ENCODE data around the gene ELF4.

The ELF4 gene

DNA sequence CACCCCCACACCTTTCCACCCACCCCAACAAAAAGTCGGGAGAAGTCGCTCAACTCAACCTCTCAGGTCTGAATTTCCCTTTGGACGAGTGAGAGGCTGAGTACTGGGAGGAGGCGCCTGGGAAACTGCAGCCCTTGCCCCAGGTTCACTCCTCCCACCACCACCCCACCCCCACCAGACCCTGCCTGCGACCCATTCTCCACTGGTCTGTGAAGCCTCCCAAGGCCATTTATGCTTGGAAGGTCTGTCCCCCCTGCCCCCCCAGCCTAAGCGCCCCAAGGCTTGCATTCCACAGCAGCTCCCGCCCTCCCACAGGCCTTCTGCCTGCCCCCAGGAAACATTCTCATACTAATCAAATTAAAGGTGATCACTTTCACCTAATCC, 27.2 kb downstream of the ELF4 start:
- no peak for DNase-seq

DNA sequence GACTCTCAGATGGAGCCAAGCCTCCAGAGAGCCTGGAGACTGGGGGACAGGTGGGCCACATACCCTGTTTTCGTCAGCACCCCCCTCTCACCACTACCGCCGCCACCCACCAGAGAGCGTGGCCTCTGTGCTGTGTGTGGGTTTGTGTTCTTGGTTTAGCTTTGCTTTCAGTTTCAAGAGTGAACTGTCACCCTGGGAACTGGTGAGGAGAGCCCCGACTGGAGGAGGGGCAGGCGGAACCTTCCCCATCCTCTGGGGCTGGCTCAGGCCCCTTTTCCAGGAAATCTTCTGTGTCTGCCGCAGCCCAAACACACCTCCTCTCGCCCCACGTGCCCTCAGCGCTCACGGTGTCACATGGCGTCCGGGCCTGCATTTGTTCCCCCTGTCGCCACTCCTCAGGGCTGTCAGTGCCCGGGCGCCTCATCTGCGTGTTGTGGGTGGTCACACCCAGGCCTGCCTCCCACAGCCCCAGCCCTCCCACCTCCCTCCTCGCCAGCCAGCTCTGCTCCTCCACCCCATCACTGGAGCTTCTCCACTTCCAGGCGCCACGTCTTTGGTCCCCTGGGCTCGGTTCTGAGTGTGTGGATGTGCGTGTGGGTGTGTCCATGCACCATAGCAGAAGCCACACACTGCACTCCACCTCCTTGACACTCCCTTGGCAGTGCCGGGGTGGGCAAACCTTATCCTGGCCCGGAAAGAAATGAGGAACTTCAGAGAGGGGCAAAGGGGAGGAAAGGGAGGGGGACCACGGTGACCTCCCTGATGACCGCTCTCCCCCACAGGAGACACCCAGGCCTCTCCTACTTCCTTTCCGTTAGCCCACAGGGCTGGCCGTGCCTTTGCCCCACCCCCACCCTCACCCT, 27.8 kb downstream of the ELF4 start:
- DNase-seq, result peak; percentile 71

DNA sequence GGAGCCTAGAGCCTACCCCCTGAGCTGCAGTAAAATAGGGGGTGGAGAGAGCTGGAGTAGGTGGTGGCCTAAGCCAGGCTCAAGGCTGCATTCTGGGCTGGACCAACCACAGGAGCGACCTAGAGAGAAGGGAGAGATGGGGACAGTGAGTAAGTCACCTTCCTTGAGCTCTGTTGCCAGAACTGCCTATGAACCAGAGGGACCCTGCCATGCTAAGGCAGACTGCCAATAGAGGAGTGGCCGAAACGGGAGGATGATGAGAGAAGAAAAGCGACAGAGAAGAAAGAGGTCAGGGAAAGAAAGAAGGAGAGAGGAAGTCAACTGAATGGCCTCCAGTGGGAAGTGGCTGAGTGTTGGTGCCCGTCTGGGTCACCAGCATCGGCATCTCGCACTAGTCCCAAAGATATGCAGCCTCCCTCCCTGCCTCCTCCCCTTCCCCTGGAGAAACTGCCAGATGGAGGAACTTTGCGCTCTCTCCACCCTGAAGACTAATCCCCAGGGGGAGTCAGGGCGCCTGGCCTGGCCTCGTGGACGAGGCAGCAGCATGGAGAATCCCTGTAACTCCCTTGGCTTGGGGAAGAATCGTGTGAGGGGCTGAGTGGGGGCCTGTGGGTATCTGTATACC, 28.8 kb downstream of the ELF4 start:
- DNase-seq, result no peak

DNA sequence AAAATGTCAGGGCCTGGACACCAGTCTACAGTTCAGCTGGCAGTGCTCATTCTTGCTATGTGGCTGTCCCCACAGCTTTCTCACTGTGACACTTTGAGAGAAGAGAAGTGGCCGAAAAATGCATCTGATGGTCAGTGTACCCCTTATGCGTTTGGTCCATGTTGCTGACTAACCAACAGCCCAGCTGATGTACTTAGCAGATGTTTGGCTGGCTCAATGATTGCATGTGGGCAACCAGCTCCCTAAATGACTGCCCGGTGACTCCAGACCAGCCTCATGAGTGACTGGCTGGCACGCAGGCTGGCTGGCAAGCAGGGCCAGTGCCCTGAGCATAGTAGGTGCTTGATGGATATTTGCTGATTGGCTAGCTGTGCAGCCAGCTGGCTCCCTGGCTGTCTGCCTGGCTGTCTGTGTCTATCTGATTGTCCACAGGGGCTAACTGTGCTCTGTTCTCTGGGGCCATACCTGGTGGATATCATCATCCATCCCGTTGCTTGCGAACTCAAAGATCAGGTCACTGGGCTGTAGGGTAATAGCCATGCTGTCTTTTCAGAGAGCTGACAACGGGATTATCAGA, 29.4 kb downstream of the ELF4 start:
- no peak for DNase-seq

DNA sequence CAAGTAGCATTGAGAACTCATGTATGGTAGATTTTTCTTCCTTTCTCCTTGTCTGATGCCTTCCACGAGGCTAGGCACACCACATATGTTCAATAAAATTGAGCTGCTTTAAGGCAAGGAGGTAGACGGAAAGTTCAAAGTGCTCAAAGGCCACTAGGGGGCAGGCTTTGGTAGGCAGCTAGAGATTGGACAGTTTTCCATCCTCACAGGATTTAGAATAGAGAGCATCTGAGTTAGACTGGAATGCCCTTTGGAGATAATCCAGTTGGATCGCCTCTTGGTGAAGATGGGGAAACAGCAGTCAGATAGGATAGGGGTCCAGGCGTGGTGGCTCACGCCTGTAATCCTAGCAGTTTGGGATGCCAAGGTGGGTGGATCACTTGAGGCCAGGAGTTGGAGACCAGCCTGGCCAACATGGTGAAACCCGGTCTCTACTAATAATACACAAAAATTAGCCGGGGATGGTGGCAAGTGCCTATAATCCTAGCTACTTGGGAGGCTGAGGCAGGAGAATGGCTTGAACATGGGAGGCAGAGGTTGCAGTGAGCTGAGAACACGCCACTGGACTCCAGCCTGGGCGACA, 30.4 kb downstream of the ELF4 start:
- peak; percentile 74 for DNase-seq

DNA sequence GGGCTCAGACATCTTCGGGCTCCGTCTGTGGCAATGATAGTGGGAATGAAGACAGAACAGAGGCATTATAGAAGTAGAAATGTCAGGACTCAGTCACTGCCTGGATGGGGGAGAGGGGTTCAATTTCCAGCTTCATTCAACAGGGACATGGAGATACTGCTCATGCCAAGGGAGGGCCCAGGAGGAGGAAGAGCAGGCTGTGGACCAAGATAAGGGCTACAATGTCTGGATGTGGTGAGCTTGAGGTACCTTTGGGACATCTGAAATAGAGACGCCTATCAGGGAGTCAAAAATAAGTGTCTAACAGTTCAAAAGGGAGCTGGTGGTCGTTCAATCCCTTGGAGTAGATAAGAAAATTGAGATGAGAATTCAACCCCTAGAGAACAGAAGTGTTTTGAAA, 34.5 kb downstream of the ELF4 start:
- no peak for DNase-seq

DNA sequence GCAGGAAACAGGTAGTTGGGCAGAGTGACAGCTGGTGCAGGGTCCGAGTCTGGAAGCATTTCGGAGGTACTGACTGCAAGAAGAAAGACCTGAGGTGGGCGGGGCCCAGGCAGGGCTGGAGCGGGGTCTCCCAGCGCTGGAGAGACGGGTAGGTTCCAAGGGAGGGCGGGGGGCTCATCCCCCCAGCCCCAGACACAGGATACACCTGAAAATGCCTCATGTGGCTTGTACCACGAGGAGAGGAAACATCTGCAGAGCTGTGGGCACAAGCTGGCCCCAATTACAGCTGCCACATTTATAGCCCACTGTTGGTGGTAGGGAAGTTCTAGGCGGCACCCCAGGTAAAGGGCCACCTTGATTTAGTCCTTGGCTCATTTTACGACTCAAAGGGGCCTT, 38.0 kb downstream of the ELF4 start:
- no peak for DNase-seq

DNA sequence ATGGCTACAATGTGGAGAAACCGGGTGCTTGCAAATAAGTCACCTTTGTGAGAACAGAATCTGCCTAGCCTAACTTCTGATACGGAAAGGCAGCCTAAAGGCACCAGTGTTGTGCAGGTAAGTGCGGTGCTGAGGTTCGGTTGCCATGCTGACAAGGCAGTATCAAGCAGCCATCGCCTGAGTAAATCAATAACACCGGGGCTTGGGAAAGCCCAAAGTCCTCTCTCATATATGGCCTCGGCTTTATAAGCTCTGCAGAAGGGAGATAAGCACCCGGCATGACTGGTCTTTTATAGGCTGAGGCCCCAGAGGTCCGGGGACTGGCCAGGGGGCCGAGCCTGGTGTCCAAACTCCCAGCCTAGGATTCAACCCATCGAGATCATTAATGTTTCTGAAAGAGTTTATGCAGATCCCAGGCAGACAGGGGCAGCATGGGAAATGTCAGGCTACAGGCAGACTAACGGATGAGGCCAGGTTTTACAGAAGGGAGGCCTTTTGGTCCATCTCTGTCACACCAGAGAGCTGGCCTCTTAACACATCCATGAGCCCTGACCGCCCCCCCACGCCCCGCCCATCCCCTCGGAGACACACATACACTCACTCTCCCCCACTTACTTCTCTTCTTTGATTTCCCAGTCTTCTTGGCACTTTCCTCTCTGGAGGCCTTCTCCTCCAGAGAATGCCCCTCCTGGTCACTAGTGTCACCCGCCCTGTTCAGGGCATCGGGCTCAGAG, 38.5 kb downstream of the ELF4 start:
- no peak for DNase-seq

DNA sequence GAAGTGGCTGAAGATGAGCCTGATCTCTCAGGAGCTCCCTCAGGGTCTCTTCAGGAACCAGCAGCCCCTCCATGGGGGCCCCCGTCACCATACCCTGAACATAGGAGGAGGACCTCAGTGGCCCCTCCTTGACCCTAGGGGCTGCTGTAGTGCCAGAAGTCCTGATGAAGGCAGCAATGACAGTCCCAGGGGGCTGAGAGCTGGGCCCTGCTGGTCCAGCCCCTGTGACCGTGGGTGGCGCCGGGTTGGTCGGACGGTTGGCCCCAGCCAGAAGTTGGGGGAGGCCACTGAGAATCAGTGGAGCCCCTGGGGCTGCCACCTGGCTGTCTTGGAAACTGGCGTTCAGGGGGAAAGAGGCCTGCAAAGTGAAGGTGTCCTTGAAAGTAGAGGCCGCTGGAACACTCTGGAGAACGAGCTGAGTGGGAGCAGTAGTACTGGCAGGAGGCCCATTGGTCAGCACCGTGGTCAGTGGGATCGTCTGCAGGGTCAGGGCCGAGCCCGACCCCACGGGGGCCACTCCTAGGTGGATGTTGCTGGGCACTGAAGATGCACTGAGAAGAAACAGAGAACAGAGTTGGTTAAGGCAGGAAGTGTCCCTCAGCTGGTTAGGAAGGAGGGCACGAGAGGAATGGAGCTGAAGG, 43.2 kb downstream of the ELF4 start:
- DNase-seq, result no peak

DNA sequence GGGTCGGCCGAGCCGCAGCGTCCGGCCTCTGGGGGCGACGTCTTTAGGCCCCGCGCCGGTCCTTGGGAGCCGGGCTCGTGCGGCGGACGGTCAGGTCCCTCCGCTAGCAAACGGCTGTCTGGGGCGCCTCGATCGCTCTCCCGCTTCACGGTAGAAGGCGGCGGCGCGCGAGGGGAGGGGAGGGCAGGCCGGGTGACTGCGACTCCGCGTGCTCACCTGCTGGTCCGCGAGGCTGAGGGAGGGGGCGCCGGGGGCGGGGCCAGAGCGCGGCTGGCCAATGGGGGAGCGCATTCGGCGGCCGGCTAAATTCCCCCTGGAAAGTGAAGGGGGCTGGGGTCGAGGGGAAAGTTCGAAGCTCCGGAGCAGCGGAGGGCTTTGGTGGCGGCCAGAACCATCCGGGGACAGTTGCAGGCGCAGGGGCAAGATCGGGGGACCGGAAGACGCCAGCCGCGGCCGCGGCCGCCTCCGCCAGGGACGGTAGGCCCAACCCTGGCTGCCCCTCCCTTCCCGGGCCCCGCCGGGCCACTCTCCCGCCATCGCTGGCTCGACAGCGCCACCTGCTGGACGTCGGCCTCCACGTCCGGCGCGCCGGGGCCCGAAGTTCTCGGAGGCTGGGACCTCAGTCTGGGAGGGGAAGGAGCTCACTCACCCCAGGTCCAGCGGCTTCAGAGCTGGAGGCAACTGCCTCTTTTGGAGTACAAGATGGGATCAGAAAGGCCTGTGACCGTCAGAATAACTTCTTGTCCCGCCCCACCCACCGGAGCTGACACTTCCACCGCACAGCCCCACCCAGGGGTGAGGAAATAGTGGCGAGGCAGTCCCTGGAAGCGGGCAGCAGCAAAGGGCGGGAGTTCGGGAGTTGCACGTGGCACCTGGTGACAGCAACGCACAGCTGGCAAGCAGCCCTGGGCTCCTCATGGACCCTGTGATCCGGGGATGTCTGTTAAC, 49.9 kb downstream of the ELF4 start:
- peak; percentile 84 for DNase-seq

DNA sequence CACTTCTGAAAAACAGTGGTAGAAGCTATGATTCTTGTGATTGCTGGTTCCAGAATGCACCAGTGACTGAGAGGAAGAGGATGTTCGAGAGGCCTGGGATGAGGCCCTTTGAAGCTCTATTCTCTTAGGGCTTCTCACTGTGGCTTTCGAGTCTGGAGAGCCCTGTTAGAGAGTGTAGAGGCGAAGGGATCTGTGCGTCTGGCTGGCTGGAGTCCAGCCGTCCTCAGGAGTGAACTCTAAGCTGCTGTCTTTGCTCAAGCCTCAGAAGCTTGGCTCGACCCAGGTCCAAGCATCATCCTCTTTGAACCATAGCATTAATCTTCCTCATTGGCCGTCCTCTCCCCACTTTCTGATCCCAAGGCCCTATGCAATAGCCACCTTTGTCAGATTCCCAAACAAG, 51.6 kb downstream of the ELF4 start:
- DNase-seq, result no peak

DNA sequence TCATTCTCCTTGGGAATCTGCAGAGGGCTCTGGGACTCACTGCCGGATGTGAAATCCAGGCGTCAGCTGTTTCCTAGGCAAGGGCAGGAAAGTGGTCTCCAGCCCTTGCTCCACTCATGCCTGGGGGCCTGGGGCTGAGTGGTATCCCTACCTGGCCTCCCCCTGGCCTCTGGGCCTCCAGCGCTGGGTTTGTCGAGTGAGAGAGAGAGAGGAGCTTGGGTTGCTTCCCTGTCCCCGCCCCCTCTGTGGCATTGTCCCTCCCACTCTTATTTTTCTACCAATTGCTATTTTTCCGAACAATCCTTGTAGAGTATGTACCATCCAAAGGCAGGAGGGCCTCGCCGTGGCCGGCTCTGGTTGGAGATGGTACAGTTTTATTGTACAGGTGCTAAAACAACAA, 53.1 kb downstream of the ELF4 start:
- DNase-seq, result no peak

DNA sequence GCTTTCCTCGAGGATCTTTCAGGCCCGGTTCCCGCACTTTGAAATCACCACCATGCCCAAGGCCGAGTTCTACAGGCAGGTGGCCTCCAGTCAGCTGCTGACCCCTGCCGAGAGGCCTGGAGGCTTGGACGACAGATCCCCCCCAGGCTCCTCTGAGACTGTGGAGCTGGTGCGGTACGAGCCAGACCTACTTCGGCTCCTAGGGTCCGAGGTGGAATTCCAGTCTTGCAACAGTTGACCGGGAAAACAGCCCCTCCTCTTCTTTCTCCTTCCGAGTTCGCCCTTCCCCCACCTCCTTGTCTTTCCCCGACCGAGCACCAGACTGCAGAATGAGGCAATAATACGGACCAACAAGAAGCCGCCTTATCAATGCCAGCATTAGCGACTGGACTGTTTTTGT, 54.4 kb downstream of the ELF4 start:
- no peak for DNase-seq

DNA sequence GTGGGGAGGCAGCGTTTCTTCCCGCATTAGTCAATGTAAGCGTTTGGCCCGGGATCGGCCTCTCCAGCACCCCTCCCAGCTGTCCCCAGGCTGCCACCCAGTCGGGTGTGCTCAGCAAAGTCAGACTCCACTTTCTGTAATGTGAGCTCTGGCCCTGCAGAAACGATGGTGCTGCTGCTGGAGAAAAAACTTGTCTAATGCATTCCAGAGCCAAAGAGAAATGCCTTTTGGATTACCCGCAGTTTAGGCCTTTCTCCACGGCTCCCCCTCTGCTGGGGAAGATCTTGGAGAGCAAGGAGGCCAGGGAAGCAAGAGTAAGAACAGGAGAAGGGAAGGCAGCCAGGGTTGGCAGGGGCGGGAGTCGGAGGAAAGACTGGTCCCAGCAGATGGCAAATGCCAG, 55.2 kb downstream of the ELF4 start:
- no peak for DNase-seq

DNA sequence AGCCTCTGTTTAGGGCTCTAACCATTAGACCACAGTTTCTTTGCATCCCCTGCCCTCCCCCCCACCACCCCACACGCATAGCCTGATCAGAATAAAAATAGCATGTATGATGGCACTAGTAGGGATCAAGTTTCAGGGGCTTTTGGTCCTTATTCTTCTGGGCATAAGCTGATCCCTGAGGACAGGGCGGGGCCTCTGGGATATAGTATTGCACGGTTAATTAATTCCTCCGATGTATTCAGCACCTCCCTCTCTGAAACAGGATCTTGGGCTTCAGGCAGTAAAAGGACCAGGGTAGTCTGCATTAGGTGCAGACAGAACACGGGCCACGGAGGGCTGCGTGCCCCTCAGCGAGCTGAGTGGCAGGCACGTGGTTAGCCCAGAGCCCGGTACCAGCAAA, 57.1 kb downstream of the ELF4 start:
- DNase-seq, result no peak

DNA sequence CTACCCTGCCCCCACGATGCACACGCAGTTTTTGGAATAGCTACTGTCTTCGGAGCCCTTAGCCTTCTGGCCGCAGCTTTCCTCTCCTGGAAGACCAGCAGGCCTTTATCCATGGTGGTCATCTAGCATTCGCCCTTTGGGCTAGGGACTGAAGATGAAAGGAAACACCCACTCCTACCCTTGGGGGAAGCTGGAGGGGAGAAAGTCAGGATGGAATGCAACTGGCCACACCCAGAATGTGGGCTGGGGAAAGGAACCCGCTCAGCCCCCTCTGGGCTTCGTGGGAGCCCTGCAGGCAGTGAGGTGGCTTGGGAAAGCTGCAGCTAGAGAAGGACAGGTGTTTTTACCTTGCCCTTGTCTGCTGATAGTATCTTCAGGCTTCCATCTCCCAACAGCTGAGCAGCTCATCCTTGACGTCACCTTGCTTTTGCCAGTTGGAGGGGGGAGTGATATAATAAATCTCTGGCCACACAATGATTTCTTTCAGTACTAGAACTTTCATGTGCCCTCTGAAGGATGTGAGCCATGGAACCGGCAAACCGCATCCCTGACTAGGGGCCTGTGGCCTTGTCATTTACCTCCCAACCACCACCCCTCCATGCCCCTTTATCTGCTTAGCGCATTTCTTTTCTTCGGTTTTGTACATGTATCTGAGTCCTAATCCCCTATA, 59.0 kb downstream of the ELF4 start:
- DNase-seq, result no peak

DNA sequence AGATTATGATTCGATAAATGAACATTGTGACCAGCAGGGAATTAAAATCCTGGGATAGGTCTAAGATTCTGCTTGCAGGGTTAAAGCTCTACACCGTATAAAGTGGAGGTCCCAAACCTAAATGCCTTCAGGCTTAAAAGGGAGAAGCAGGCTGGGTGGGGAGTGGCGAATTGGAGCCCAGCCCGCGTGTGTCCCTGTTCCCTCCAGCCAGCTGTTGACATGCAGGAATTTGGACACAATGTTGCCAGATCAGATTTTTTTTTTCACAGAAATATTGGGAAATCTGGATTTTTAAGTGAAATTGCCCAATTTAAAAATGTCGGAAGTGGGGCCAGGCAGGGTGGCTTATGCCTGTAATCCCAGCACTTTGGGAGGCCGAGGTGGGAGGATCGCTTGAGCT, 60.5 kb downstream of the ELF4 start:
- no peak for DNase-seq

DNA sequence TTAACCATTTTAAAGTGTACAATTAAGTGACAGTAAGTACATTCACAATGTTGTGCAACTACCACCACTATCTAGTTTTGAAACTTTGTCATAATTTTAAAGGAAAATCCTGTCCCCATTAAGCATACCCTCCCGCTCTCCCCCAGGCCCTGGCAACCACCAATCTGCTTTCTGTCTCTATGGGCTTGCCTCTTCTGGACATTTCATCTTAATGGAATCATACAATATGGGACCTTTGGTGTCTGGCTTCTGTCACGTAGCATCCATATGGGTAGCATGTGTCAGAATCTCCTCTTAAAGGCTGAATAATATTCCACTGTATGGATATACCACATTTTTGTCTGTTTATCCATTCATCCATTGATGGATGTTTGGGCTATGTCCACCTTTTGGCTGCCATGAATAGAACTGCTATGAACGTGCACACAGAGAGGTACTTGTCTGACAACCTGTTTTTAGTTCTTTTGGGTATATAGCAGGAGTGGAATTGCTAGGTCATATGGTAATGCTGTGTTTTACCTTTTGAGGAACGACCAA, 61.5 kb downstream of the ELF4 start:
- no peak for DNase-seq

DNA sequence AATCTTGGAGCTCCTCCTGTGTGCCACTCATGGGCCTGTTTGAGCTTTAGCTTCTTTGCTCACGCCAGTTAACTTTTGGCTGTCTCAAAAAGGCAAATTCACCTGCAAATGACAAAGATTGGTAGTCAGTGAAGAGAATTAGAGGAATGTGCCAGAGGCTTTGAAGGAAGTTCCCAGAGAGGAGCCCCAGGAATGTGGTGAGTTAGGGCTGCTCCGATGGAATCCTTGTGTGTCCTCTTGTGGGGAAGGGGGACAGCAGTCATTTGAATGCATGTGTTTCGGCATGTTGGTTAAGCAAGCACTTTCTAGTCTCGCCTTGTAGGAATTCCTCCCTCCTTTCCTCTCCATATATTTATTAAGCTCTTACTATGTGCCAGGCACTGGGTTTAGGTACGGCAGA, 62.9 kb downstream of the ELF4 start:
- DNase-seq, result no peak

DNA sequence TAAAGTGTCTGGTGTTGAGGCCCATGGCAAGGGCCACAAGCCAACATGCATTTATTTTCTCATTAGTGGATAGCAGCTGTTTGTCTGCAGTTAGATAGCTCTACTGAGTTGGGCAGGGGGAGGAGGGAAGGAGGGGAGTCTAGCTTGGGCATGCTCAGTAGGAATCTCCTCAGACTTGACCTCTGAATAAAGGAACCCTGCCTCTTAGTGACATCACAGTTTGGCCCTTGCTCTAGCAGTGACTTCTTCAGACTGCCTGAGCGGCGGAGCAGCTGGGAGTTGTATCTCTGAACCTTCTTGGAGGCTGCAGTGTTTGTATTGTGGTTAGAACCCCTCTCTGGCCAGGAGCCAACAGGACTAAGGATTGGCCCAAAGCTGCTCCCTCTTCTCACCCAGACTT, 70.5 kb downstream of the ELF4 start:
- no peak for DNase-seq

DNA sequence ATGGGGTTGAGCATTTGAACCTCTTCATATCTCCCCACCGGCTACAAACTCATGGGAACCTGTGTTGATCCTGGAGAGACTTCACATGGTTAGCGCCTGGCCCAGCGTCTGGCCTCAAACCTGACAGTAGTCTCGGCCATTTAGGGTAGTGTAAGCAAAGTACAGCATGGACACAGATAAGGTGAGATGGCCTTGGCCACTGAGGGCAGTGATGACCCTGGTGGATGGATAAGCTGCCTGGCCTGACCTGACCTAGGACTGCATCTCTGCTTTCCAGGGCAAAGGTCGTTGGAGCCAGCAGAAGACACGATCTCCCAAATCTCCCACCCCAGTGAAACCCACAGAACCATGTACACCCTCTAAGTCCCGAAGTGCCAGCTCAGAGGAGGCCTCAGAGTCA, 76.1 kb downstream of the ELF4 start:
- no peak for DNase-seq

Data from CD4-positive, alpha-beta T cell treated with Interleukin-6 for 4 hours (primary cell).